Measurements from ENCODE around the gene ABCD1. TPM values are rescaled to one million over a fixed set of nuclear protein-coding genes. Genes with fewer than 3 reads are reported as not detected.
A peak's percentile ranks its signal among the peaks of the same experiment; 100 is the strongest.

Gene ABCD1
- total and polyA plus RNA-seq, 8 donors: 5.8 to 13.2 (median 9.8) TPM

DNA sequence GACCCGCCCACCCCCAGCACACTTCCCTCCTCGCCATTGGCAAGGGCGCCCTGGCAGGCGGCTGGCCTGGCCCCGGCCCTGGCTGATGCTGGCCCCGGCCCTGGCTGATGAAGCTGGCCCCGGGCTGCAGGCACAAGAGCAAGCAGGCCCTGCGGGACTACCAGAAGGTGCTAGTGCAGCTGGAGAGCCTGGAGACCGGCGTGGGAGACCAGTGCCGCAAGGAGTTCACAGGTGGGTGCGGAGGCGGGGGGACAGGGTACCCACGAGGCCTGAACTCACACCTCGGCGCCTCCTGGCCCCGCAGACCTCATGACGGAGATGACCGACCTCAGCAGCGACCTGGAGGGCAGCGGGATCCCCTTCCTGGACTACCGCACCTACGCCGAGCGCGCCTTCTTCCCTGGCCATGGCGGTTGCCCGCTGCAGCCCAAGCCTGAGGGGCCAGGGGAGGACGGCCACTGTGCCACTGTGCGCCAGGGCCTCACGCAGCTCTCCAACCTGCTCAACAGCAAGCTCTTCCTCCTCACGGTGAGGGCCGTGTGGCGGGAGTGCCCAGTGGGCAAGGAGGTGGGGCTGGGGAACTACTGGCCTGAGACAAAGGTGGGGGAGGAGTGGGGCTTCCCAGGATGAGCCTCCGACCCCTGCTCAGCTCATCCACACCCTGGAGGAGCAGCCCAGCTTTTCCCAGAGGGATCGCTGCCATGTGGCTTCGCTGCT is 50.1 kb downstream of the ABCD1 start:
- WGBS, 2 donors: 89 to 94% methylated on average over 36 to 37 of the region's 37 CpGs
- no peak overlapping the region for H3K4me3 ChIP-seq
- H3K27me3 ChIP-seq: no peaks in the 10 kb centered on the region
- no peaks in the 10 kb centered on the region for H3K4me1 ChIP-seq
- DNase-seq: peak in 2 of 6 donors; percentile 26 to 67
- no peak for ATAC-seq
- TF ChIP-seq, protein P1, sequence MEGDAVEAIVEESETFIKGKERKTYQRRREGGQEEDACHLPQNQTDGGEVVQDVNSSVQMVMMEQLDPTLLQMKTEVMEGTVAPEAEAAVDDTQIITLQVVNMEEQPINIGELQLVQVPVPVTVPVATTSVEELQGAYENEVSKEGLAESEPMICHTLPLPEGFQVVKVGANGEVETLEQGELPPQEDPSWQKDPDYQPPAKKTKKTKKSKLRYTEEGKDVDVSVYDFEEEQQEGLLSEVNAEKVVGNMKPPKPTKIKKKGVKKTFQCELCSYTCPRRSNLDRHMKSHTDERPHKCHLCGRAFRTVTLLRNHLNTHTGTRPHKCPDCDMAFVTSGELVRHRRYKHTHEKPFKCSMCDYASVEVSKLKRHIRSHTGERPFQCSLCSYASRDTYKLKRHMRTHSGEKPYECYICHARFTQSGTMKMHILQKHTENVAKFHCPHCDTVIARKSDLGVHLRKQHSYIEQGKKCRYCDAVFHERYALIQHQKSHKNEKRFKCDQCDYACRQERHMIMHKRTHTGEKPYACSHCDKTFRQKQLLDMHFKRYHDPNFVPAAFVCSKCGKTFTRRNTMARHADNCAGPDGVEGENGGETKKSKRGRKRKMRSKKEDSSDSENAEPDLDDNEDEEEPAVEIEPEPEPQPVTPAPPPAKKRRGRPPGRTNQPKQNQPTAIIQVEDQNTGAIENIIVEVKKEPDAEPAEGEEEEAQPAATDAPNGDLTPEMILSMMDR (IDR thresholded peaks at IDR 0.05): no peak
- intact Hi-C loops (cut with DNase I): loop anchor here in 1 of 3 donors (10.0 kb wide), 1 partner anchor 180 kb away; no protein-coding TSS in a partner anchor
- H3K36me3 ChIP-seq: no peaks in the 10 kb centered on the region
- no peaks in the 10 kb centered on the region for H3K9me3 ChIP-seq
- FAIRE-seq: no peak
- no peak overlapping the region for H3K27ac ChIP-seq

DNA sequence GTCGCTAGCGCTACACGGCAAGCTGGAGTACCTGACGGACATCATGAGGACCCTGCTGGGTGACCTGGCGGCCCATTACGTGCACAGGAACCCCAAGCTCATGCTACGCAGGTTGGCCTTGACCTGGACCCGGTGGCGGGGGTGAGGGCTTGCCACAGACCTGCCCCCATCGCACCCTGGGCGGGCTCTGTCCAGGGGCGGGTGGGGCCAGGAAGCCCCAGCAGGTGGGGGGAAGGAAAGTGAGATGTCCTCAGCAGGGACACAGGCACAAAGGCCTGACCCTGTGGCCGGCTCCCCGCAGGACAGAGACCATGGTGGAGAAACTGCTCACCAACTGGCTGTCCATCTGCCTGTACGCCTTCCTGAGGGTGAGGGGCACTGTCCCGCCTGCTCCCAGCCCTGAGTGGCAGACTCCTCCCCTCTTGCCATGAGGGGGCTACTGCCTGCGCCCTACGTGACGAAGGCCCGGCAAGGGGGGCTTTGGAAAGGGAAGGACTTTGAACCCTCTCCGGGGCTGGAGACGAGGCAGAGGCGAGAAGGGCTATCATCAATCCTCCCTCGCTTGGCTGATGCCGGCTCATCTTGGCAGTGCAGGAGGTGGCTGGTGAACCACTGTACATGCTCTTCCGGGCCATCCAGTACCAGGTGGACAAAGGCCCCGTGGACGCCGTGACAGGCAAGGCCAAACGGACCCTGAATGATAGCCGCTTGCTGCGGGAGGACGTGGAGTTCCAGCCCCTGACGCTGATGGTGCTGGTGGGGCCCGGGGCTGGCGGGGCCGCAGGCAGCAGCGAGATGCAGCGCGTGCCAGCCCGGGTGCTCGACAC is 50.9 kb downstream of the ABCD1 start:
- FAIRE-seq (no peak), ATAC-seq (no peak), DNase-seq (peak in 3 of 6 donors; percentile 19 to 59 (median 51))
- WGBS, 2 donors: 81 to 90% methylated on average over 41 to 42 of the region's 42 CpGs
- TF ChIP-seq, protein P1 (IDR thresholded peaks at IDR 0.05): no peak
- Histone ChIP-seq H3K27me3 (no peaks in the 10 kb centered on the region), H3K27ac (no peak overlapping the region), H3K36me3 (no peaks in the 10 kb centered on the region), H3K4me3 (no peak overlapping the region), H3K4me1 (no peaks in the 10 kb centered on the region), H3K9me3 (no peaks in the 10 kb centered on the region)
- intact Hi-C loops (cut with DNase I): loop anchor here in 1 of 3 donors (10.0 kb wide), 1 partner anchor 179 kb away; no protein-coding TSS in a partner anchor

DNA sequence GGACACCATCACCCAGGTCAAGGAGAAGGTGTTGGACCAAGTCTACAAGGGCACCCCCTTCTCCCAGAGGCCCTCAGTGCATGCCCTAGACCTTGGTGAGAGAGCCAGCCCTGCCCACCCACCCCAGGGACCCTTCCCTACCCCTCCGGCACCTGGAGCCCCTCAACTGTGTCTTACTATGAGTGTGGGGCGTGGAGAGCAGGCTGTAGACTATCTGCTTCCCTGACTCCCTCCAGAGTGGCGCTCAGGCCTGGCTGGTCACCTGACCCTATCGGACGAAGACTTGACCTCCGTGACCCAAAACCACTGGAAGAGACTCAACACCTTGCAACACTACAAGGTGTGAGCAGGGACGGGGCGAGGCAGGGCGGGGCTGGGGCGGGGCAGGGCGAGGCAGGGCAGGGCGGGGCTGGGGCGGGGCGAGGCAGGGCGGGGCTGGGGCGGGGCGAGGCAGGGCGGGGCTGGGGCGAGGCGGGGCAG is 51.5 kb downstream of the ABCD1 start:
- H3K4me1 ChIP-seq: no peaks in the 10 kb centered on the region
- H3K9me3 ChIP-seq: no peaks in the 10 kb centered on the region
- ATAC-seq (no peak), FAIRE-seq (no peak), DNase-seq (peak in 2 of 6 donors; percentile 8 to 36)
- 75 to 87% methylated on average over 10 to 12 of the region's 20 CpGs for WGBS, 2 donors
- no peaks in the 10 kb centered on the region for H3K36me3 ChIP-seq
- TF ChIP-seq, protein P1 (IDR thresholded peaks at IDR 0.05): no peak
- H3K27me3 ChIP-seq: no peaks in the 10 kb centered on the region
- H3K27ac ChIP-seq: no peak overlapping the region
- intact Hi-C loops (cut with DNase I): loop anchor here in 1 of 3 donors (10.0 kb wide), 1 partner anchor 179 kb away; no protein-coding TSS in a partner anchor
- no peak overlapping the region for H3K4me3 ChIP-seq

DNA sequence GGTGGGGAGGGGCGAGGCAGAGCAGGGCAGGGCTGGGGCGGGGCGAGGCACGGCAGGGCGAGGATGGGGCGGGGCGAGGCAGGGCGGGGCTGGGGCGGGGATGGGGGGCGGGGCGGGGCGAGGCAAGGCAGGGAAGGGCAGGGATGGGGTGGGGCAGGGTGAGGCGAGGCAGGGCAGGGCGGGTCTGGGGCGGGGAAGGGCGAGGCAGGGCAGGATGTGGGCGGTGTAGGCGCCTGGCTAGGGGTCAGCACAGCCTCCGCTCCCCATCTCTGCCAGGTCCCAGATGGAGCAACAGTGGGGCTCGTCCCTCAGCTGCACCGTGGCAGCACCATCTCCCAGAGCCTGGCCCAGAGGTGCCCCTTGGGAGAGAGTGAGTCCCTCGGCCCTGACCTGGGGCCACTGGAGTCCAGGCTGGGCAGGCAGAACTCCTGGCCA is 52.0 kb downstream of the ABCD1 start:
- Histone ChIP-seq H3K27ac (no peak overlapping the region), H3K4me1 (no peaks in the 10 kb centered on the region), H3K9me3 (no peaks in the 10 kb centered on the region), H3K36me3 (no peaks in the 10 kb centered on the region), H3K27me3 (no peaks in the 10 kb centered on the region), H3K4me3 (no peak overlapping the region)
- DNase-seq (peak in 1 of 6 donors; percentile 46), ATAC-seq (no peak), FAIRE-seq (no peak)
- intact Hi-C loops (cut with DNase I): loop anchor here in 1 of 3 donors (10.0 kb wide), 1 partner anchor 178 kb away; no protein-coding TSS in a partner anchor
- 85 to 88% methylated on average over 5 to 10 of the region's 22 CpGs for WGBS, 2 donors
- TF ChIP-seq, protein P1 (IDR thresholded peaks at IDR 0.05): no peak

All from pancreas (tissue), 10 donors.